Common myeloid progenitor, CD34-positive (primary cell): Measurements from ENCODE around the gene LMCD1.

Experiments used
- CTCF ChIA-PET: fragments of 350-600 bp; sonication (Branson Sonifier 250); formaldehyde crosslinking; loops from one replicate; lab custom pipeline; 2021; ENCODE audit warnings: antibody characterized with exemption; lab: Charles Lee
- POLR2A ChIA-PET: fragments of 350-600 bp; sonication (Branson Sonifier 250); formaldehyde crosslinking; loops from one replicate; lab custom pipeline; 2021; ENCODE audit warnings: antibody characterized with exemption; lab: Charles Lee
- DNase-seq, 3 donors: peaks; one replicate each; pipeline versions ENCODE4 v3.0.0 to v3.0.0-alpha.2; 2013
- H3K27ac ChIP-seq, 2 experiments: 1 replicate in 1 of 2; 2 replicates in 1 of 2; pipeline ENCODE4 v1.7.0; 2013; ENCODE audit warnings: inconsistent platforms in 2 of 2, low read length in 2 of 2, mild to moderate bottlenecking in 2 of 2, low read depth in 1 of 2, moderate library complexity in 1 of 2; ENCODE audit not compliant: severe bottlenecking in 2 of 2, insufficient read depth in 1 of 2, poor library complexity in 1 of 2
- H3K27me3 ChIP-seq, 5 experiments: replicated peaks in 2 of 5; 1 replicate in 3 of 5; 2 replicates in 2 of 5; pipeline versions ENCODE4 v1.6.1 to v1.7.0; 2013; ENCODE audit warnings: low read length in 4 of 5, mild to moderate bottlenecking in 2 of 5, moderate library complexity in 2 of 5, inconsistent platforms in 1 of 5; ENCODE audit not compliant: insufficient read depth in 5 of 5, control insufficient read depth in 4 of 5
- H3K36me3 ChIP-seq, 4 experiments: 1 replicate in 2 of 4; 2 replicates in 2 of 4; pipeline versions ENCODE4 v1.6.1 to v1.7.0; 2013; ENCODE audit warnings: low read length in 3 of 4, control low read depth in 1 of 4, mild to moderate bottlenecking in 1 of 4; ENCODE audit not compliant: control insufficient read depth in 4 of 4, insufficient read depth in 4 of 4
- H3K4me1 ChIP-seq, 4 experiments: 1 replicate in 3 of 4; 2 replicates in 1 of 4; pipeline versions ENCODE4 v1.6.1 to v1.7.1; 2013; ENCODE audit warnings: low read length in 3 of 4, mild to moderate bottlenecking in 3 of 4, control low read depth in 1 of 4, inconsistent platforms in 1 of 4, moderate library complexity in 1 of 4; ENCODE audit not compliant: control insufficient read depth in 4 of 4, insufficient read depth in 4 of 4; ENCODE audit errors: control extremely low read depth in 1 of 4
- H3K4me3 ChIP-seq, 7 experiments: 1 replicate in 4 of 7; 2 replicates in 3 of 7; pipeline versions ENCODE4 v1.5.1 to v1.7.0; 2013; ENCODE audit warnings: mild to moderate bottlenecking in 7 of 7, low read length in 6 of 7, moderate library complexity in 6 of 7, inconsistent platforms in 2 of 7, low read depth in 2 of 7, control low read depth in 1 of 7; ENCODE audit not compliant: insufficient read depth in 4 of 7, control insufficient read depth in 1 of 7; ENCODE audit errors: extremely low read depth in 1 of 7
- H3K9me3 ChIP-seq, 5 experiments: 1 replicate in 4 of 5; 2 replicates in 1 of 5; pipeline versions ENCODE4 v1.6.1 to v1.7.1; 2013; ENCODE audit warnings: low read length in 4 of 5, mild to moderate bottlenecking in 2 of 5, inconsistent platforms in 1 of 5, low read depth in 1 of 5, moderate library complexity in 1 of 5; ENCODE audit not compliant: control insufficient read depth in 4 of 5, insufficient read depth in 2 of 5; ENCODE audit errors: control extremely low read depth in 1 of 5
- WGBS: methylation state at CpG from one replicate; pipeline ENCODE4 v1.1.5; 2013; ENCODE audit not compliant: insufficient coverage; 5-methylcytosine and 5-hydroxymethylcytosine counted together

Gene LMCD1

DNA sequence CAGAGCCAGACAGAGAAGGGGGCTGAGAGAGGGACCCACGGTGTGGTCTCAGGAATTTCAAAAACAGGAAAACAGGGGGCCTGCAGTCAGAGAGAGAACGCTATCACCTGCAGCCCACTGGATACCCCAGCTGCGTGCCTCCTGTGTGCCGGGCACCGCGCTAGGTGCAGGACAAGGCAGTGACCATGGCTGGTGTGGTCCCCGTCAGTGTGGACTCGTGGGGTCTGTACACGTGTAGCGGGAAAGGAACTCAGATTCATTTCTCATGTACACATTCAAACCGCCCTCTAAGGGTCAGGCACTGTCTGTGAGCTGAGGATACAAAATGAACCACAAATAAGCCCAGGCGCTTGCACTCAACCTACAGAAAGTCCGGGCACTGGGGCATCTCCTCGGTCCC lies 122.1 kb downstream of the LMCD1 start:
- H3K4me3 ChIP-seq = peak overlapping the region in 1 of 7 experiments; percentile 60
- H3K4me1 ChIP-seq = peaks cover 0 to 10% (median 6%) of the 10 kb centered on the region in 4 experiments
- peaks cover 0 to 6% (median 3%) of the 10 kb centered on the region in 5 experiments for H3K9me3 ChIP-seq
- WGBS = 93% methylated on average over 14 of the region's 14 CpGs
- H3K27ac ChIP-seq = no peak overlapping the region
- ChIA-PET POLR2A (interaction anchor here (0.6 kb wide), 1 partner anchor 115 kb away, joined by 3 read pairs; no protein-coding TSS in a partner anchor), CTCF (interaction anchor here (1.0 kb wide), 1 partner anchor 148 kb away, joined by 3 read pairs; no protein-coding TSS in a partner anchor)
- DNase-seq = no peak
- H3K36me3 ChIP-seq = no peaks in the 10 kb centered on the region
- peaks cover 0 to 4% (median 0%) of the 10 kb centered on the region in 5 experiments for H3K27me3 ChIP-seq
